Stomach (tissue), 4 donors: ENCODE results near the gene HEPHL1.

Experiments used
- CTCF ChIP-seq, 7 experiments: fragments of 450-650 bp in 4 of 7; fragments of 200-600 bp in 3 of 7; sonication (generic) in 3 of 7; IDR thresholded peaks; one replicate each; pipeline ENCODE4 v1.5.1; 2016 to 2019; ENCODE audit warnings: antibody characterized with exemption in 7 of 7, control low read depth in 2 of 7, mild to moderate bottlenecking in 1 of 7
- POLR2A ChIP-seq, 4 donors: fragments of 450-650 bp; IDR thresholded peaks; one replicate each; pipeline ENCODE4 v1.6.1; 2016; ENCODE audit warnings: antibody characterized with exemption in 4 of 4, control low read depth in 2 of 4, mild to moderate bottlenecking in 1 of 4, moderate library complexity in 1 of 4
- POLR2AphosphoS5 ChIP-seq, 3 donors: sonication (generic); formaldehyde crosslinking; IDR thresholded peaks; one replicate each; pipeline ENCODE4 v1.6.1; 2016; ENCODE audit warnings: antibody characterized with exemption in 3 of 3

GRCh38 chr11:93986716-93987115 lies 34.4 kb upstream of the HEPHL1 start:
- TF ChIP-seq CTCF (IDR thresholded peaks at IDR 0.05), result no peak
- no peak for TF ChIP-seq POLR2A (IDR thresholded peaks at IDR 0.05)
- TF ChIP-seq POLR2AphosphoS5 (IDR thresholded peaks at IDR 0.05), result no peak
